ENCODE results near the gene TMEM256.
A peak's percentile ranks its signal among the peaks of the same experiment; 100 is the strongest.

TMEM256 gene

DNA sequence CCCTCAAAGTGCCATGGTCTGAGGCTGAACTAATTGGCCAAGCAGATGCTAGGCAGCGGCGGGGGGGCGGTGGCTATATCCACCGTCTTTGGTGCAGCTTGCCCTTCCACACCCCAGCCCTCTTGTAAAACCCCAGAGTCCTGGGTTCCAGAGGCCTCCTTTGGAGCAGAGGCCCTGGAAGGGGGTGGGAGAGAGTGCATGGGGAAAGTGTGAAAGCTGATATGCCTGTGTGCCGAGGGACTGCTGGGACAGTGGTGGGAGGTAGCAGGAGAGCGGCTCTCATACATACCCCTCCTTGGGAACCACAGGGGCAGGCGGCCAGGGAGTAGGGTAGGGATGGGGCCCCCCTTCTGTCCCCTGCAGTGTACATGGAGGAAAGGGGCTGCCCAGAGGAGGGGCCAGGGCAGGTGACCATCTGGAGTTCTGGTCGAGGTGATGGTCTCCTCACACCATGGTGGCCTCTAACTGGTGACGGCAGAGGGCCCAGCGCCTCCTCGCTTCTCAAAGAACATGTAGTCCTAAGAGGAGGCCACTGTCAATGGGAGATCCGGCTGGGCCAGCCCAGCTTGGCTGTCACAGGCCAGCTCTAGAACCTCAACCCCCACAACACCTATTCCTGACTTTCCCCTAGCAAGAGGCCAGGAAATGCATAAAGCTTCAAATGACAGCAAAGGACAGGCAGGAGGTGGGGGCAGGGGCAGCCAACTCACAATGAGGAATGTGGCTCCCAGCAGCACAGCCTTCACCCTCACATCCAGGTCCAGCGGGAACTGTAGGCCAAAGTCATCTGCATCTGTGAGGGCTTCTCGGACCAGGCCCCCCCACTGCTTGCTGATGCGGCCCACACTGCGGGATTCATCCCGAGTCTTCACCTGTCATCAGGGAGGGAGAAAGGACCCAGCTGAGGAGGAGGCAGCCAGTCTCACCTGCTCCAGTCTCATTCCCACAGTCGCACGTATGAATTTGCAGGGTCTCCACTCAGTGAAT is 13.7 kb downstream of the TMEM256 start:
- in situ Hi-C loops (cut with HindIII; ENCODE audit: low pct_ligation_motif_present, low sequenced_read_pairs) = no loop called here
- no peaks in the 10 kb centered on the region for H3K27me3 ChIP-seq (replicated peaks)
- no peak for DNase-seq
- H3K36me3 ChIP-seq (replicated peaks) = peaks cover 43% of the 10 kb centered on the region
- no peak overlapping the region for H3K27ac ChIP-seq
- H3K4me3 ChIP-seq (ENCODE audit: low read depth, low read length) = no peak overlapping the region
- TF ChIP-seq, protein P1, sequence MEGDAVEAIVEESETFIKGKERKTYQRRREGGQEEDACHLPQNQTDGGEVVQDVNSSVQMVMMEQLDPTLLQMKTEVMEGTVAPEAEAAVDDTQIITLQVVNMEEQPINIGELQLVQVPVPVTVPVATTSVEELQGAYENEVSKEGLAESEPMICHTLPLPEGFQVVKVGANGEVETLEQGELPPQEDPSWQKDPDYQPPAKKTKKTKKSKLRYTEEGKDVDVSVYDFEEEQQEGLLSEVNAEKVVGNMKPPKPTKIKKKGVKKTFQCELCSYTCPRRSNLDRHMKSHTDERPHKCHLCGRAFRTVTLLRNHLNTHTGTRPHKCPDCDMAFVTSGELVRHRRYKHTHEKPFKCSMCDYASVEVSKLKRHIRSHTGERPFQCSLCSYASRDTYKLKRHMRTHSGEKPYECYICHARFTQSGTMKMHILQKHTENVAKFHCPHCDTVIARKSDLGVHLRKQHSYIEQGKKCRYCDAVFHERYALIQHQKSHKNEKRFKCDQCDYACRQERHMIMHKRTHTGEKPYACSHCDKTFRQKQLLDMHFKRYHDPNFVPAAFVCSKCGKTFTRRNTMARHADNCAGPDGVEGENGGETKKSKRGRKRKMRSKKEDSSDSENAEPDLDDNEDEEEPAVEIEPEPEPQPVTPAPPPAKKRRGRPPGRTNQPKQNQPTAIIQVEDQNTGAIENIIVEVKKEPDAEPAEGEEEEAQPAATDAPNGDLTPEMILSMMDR (IDR thresholded peaks at IDR 0.05; ENCODE audit: low read depth, low read length, missing control alignments) = no peak

DNA sequence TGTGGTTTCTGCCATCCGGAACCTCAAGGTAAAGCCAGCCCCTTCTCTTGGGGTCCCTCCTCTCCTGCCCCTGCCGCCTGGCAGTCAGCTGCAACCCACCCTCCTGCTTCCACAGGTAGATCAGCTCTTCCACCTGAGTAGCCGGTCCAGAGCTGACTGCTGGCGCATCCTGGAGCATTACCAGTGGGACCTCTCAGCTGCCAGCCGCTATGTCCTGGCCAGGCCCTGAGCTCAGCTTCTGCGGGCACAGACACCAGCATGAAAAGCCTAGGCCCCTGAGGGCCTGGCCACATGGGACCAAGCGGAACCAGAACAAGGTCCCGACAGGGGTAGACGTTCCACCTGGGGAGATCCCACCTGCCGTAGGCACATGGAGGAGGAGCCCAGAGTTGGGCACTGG is 15.0 kb downstream of the TMEM256 start:
- Histone ChIP-seq H3K27me3 (replicated peaks) (no peaks in the 10 kb centered on the region), H3K4me3 (ENCODE audit: low read depth, low read length) (no peak overlapping the region), H3K36me3 (replicated peaks) (peaks cover 43% of the 10 kb centered on the region), H3K27ac (no peak overlapping the region)
- TF ChIP-seq, protein P1 (IDR thresholded peaks at IDR 0.05; ENCODE audit: low read depth, low read length, missing control alignments) = no peak
- no peak for DNase-seq
- in situ Hi-C loops (cut with HindIII; ENCODE audit: low pct_ligation_motif_present, low sequenced_read_pairs) = no loop called here

- Histone ChIP-seq H3K27ac (no peak overlapping the region), H3K36me3 (replicated peaks) (peaks cover 11% of the 10 kb centered on the region), H3K4me3 (ENCODE audit: low read depth, low read length) (peak overlapping the region; percentile 42), H3K27me3 (replicated peaks) (peaks cover 20% of the 10 kb centered on the region)
- in situ Hi-C loops (cut with HindIII; ENCODE audit: low pct_ligation_motif_present, low sequenced_read_pairs) = no loop called here
- no peak for DNase-seq
- TF ChIP-seq, protein P1 (IDR thresholded peaks at IDR 0.05; ENCODE audit: low read depth, low read length, missing control alignments) = no peak
These were observed 19.3 kb downstream of the TMEM256 start for GRCh38 chr17:7384489-7385081.

GRCh38 chr17:7383742-7384488 is 20.0 kb downstream of the TMEM256 start:
- in situ Hi-C loops (cut with HindIII; ENCODE audit: low pct_ligation_motif_present, low sequenced_read_pairs) = no loop called here
- no peak for DNase-seq
- peaks cover 20% of the 10 kb centered on the region for H3K27me3 ChIP-seq (replicated peaks)
- H3K4me3 ChIP-seq (ENCODE audit: low read depth, low read length) = peak overlapping the region; percentile 42
- H3K36me3 ChIP-seq (replicated peaks) = peaks cover 5% of the 10 kb centered on the region
- no peak overlapping the region for H3K27ac ChIP-seq
- TF ChIP-seq, protein P1 (IDR thresholded peaks at IDR 0.05; ENCODE audit: low read depth, low read length, missing control alignments) = no peak

- DNase-seq = no peak
- Histone ChIP-seq H3K27me3 (replicated peaks) (peaks cover 20% of the 10 kb centered on the region), H3K27ac (no peak overlapping the region), H3K36me3 (replicated peaks) (no peaks in the 10 kb centered on the region), H3K4me3 (ENCODE audit: low read depth, low read length) (no peak overlapping the region)
- in situ Hi-C loops (cut with HindIII; ENCODE audit: low pct_ligation_motif_present, low sequenced_read_pairs) = no loop called here
- TF ChIP-seq, protein P1 (IDR thresholded peaks at IDR 0.05; ENCODE audit: low read depth, low read length, missing control alignments) = no peak
These were observed 20.5 kb downstream of the TMEM256 start for GRCh38 chr17:7383371-7383741.

All from brain microvascular endothelial cell (primary cell).